ENCODE data around the gene TRPM2.
"Not testable (repeated sequence)": the region's sequence is repeated elsewhere in the genome, so short reads cannot be mapped to it uniquely, and the experiment has no call there.

Gene TRPM2

DNA sequence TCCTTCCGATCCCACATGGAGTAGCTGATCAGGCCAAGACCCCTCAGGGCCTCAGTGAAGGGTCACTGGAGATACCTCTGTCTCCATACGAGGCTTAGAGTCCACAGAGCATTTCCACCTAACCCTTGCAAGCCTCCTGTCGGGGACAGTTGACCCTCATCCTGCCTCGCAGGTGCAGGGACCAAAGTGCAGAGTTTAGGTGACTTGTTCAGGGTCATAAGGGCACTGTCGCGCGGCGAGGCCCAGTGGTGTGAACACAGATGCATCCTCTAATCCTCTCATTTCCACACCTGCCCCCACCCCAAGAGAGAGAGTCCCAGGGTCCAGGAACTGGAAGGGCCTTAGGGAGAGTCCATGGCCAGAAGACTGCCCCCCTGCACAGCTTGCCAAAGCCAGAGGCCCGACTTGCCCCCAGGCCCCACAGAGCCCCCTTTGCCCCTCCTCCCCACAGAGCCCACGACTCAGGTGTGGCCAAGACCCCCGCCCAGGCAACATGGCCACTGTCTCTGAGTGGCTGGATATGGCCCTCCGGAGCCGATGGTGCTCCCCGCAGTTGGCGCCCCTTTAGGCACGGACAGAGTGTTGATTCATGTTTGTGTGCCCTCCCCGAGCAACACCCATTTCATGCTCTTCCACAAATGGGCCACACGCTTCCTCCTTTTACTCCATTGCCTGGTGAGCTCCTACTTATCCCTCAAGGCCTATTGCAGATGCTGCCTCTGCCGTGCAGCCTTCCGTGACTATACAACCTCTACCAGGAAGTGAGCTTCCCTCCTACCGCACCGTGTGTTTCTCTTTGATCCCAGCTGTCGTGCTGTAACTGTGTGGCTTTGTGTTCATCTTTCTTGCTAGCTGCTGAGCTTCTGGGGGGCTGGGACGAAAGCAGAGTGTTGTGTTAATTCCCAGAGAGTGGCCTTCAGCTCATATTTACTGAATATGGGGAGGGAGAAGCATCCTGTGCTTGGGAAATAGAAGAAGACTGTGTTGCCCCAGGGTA is 1.7 kb downstream of the TRPM2 start:
- DNase-seq (ENCODE audit: low read depth in 2 of 2): no peak

DNA sequence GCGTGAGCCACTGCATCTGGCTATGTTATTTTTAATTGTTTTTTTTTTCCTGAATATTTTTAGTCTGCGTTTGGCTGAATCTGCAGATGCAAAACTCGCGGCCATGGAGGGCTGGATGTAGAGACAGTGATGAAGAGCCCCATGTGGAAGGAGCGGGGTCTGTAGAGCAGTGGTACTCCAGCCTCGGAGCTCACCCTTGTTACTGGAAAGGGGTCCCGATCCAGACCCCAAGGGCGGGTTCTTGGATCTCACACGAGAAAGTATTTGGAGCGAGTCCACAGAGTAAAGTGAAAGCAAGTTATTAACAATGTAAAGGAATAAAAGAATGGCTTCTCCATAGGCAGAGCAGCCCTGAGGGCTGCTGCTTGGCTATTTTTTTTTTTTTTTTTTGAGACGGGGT is 2.7 kb downstream of the TRPM2 start:
- no peak for DNase-seq (ENCODE audit: low read depth in 2 of 2)

DNA sequence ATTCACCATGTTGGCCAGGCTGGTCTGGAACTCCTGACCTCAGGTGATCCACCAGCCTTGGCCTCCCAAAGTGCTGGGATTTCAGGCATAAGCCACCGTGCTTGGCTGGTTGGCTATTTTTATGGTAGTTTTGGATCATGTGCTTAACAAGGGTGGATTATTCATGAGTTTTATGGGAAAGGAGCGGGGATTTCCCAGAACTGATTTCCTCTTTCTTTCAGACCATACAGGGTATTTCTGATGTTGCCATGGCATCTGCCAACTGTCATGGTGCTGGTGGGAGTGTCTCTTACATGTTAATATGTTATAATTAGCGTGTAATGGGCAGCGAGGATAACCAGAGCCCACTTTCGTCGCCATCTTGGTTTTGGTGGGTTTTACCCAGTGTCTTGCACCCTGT is 3.2 kb downstream of the TRPM2 start:
- no peak for DNase-seq (ENCODE audit: low read depth in 2 of 2)

DNA sequence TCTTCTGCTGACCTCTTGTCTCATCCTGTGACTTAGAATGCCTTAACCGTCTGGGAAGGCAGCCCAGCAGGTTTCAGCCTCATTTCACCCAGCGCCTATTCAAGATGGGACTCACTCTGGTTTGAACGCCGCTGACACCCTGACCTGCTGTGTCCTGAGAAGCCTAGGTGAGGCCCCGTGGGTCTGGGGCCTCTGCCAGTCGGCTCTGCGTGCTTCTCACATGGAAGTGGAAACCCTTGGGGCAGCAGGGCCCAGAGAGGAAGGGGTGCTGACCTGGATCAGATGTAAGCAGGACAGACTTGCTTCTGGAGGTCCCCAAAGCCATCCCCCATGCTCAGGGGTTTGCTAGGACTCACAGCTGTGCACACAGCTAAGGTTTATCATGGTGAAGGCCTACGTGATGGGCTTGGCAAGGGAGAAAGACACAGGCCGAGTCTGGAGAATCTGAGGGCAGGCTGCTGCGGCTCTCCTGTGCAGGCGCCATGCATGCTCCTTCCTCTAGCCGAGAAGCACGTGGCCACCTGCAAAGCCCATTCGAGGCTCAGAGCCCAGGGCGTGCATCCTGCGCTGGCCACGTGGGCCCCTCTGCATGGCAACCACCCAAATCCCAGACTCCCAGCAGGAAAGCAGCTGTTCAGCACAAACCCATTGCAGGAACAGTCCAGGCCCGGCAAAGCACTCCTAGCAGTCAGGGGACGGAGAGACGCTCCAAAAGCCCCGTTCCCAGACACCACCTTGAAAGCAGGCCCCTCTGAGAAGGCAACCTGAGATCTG is 3.8 kb downstream of the TRPM2 start:
- no peak for DNase-seq (ENCODE audit: low read depth in 2 of 2)

DNA sequence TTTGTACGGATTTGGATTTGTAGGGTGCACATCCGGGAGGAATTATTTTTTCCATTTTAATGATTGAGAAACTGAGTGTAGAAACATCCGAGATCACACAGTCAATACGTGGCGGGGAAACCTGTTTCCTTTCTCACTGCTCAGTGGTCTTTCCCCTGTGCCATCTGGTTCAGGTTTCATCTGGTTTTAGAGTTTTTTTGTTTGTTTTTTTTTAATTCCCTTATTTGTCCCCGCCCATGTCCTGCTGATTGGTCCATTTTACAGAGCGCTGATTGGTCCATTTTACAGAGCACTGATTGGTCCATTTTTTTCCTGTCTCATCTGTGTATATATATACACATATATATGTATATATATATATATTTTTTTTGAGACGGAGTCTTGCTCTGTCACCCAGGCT is 6.0 kb downstream of the TRPM2 start:
- DNase-seq (ENCODE audit: low read depth in 2 of 2): no peak

DNA sequence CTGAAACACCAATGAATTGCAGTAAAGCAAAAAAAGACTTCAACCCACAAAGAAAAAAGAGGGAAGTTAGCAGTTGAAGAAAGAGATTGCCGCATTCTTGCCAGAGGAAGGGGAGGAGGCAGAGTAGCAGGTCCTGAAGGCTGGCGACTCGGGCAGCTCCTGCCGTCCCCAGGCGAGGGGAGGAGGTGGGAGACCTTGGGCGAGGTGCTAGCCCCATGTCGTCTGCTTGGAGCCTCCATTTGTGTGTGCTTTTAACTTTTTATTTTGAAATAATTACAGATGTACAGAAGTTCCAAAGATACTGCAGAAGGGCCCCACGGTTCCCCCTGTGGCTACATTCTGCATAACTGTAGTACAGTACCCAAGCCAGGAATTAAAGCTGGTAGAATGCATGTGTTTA is 6.7 kb downstream of the TRPM2 start:
- no peak for DNase-seq (ENCODE audit: low read depth in 2 of 2)

DNA sequence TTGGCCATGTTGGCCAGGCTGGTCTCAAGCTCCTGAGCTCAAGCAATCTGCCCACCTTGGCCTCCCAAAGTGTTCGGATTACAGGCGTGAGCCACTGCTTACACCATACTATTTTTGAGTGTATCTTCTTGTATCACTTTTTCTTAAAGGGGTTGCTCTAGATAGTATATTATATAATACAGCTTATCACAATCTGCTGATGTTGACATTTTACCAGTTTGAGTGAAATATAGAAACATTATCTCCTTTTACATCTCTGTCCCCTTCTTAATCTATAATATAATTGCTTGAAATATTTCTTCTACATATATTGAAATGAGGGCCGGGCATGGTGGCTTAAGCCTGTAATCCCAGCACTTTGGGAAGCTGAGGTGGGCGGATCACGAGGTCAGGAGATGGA is 8.5 kb downstream of the TRPM2 start:
- DNase-seq (ENCODE audit: low read depth in 2 of 2): not testable (repeated sequence)

DNA sequence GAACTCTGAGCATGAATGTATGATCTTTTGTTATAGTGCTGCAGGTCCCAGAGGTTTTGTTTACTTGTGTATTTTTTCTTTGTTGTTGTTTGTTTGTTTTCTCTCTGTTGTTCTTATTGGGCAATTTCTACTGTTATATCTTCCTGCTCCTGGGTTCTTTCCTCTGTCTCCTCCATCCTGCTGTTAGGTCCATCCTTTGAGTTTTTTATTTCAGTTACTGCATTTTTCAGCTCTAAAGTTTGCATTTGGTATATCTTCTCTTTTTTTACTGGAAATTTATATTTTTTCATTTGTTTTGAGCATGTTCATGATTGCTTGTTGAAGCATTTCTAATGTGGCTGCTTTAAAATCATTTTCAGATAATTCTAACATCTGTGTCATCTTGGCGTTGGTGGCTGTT is 9.9 kb downstream of the TRPM2 start:
- no peak for DNase-seq (ENCODE audit: low read depth in 2 of 2)

DNA sequence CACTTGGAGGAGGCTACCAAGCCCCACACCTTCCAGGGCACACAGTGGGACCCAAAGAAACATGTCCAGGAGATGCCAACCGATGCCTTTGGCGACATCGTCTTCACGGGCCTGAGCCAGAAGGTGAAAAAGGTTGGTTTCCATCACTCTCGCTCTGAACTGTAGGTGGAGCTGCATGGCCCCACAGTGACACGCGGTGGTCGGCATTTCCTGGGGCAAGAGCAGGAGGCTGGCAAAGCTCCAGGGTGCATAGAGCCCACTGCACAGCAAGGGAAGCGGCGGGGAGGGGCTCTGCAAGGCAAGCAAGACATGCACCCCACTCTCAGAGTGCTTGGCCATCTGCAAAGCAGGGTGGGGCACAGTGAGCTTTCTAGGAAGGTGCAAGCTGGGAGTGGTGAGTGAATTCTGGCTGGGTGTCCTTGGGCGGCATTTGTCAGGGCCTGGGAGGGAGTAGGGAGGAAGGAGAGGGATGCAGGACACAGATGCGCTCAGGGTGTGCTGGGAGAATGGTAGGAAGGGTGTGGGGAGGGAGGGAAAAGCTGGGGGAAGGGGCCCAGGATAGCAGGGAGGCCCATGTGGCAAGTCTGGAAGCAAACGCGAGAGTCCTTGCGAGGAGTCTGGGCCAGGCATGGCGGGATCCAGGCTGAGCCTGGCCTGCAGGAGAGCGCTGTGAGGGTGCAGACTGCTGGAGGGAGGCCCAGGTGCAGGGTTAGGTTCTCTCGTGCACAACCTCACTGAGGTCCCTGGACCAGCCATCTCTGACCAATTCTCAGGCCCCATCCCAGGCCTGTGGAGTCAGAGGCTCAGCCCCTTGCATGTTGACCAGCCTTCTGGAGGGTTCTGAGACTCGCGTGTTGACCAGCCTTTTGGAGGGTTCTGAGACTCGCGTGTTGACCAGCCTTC is 11.0 kb downstream of the TRPM2 start:
- no peak for DNase-seq (ENCODE audit: low read depth in 2 of 2)

DNA sequence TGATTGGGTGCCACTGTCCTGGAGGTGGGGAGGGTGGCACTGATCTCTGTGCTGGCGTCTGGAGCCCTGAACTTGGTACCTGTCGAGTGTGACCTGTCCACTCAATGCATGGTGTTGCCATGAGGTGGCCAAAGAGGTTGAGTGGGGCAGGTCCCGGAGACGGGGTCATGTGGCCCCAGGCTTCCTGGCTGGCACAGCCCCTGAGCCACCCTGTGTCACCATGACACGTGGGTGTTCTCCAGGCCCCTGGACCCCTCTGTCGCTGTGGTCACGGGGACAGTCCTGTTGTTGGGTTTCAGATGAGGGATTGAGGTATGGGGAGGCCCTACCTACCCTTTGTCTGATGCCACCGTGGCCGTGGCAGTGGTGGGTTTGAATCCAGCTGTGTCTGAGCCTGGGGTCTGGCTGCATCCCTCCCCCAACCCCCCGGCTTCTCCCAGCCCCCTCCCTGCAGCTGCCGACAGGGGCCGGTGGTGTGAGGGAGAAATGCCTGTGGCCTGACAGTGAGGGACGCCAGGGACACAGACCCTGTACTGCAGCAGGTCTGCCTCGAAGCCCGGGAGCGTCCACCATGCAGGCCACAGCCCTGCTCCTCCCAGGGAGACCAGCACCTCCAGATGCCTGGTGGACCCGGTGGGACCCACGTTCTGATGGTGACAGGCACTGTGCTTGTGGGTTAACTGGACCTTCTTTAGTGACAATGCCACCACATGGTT is 12.0 kb downstream of the TRPM2 start:
- no peak for DNase-seq (ENCODE audit: low read depth in 2 of 2)

DNA sequence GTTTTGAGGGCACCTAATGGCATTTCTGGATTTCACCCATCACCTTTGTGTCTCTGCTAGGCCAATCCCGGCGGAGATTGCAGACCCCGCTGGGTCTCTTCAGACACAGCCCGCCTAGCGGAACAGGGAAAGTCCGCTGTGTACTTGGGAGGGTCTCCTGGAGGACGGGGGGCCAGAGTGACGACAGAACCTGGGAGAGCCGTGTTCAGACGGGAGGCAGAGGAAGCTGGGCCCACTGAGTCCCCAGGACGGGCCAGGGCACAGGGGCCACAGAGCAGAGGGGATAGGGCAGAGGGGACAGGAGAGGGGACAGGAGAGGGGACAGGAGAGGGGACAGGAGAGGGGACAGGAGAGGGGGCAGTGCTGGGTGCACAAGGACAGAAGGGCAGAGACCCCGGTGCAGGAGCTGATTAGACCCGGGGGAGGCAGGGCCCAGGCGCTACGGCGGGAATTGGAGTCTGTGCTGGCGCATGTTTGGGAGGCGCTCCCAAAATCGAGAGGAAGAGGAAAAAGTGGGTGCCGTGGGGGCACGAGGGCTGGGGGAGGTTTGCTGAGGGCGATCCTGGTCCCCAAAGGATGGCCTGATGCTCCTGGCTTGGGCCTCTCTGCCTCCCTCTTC is 12.7 kb downstream of the TRPM2 start:
- no peak for DNase-seq (ENCODE audit: low read depth in 2 of 2)

DNA sequence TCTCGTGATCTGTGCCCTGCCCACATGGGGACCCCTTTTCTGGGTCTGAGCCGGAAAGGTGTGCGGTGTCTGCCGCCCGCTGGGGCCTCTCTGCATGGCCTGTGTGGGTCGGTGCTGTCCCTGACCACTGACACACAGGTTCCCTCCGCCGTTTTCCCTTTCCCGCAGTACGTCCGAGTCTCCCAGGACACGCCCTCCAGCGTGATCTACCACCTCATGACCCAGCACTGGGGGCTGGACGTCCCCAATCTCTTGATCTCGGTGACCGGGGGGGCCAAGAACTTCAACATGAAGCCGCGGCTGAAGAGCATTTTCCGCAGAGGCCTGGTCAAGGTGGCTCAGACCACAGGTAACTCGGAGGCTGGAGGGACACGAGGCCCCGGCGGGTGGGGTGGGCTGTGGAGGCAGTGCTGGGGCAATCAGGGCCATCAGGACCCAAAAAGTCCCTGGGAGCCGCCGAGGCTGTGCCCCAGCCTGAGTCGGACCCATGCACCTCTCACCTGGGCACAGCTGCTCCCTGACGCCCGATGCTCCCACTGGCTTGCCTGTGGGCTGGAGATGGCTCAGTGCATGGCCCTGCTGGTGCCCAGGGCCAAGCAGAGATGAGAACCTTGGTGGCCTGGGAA is 13.3 kb downstream of the TRPM2 start:
- no peak for DNase-seq (ENCODE audit: low read depth in 2 of 2)

DNA sequence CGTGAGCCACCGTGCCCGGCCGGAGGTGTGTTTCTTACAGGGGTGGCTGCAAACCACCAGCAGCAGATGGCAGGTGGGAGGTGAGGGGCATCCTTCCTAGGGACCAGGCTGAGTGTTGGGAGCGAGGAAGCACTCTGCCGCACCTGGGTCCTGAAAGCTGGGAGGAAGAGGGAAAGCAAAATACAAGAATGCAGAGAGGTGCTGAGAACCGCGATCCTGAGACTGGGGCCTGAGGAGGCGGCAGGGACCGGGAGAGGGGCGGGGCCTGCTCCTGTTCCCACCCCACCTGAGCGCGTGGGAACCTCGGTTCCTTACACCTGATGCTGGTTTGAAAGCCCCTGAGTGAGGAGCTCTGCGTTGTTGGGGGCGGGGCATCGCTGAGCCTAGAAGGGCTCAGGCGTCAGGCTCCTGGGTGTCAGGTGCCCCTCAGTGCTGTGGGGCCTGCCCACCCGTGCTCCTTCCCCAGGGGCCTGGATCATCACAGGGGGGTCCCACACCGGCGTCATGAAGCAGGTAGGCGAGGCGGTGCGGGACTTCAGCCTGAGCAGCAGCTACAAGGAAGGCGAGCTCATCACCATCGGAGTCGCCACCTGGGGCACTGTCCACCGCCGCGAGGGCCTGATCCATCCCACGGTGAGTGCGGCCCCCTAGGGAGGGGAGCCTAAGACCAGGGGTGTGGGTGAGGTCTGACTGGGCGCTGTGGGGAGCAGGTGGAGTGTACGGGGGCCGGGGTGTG is 15.5 kb downstream of the TRPM2 start:
- DNase-seq (ENCODE audit: low read depth in 2 of 2): no peak

DNA sequence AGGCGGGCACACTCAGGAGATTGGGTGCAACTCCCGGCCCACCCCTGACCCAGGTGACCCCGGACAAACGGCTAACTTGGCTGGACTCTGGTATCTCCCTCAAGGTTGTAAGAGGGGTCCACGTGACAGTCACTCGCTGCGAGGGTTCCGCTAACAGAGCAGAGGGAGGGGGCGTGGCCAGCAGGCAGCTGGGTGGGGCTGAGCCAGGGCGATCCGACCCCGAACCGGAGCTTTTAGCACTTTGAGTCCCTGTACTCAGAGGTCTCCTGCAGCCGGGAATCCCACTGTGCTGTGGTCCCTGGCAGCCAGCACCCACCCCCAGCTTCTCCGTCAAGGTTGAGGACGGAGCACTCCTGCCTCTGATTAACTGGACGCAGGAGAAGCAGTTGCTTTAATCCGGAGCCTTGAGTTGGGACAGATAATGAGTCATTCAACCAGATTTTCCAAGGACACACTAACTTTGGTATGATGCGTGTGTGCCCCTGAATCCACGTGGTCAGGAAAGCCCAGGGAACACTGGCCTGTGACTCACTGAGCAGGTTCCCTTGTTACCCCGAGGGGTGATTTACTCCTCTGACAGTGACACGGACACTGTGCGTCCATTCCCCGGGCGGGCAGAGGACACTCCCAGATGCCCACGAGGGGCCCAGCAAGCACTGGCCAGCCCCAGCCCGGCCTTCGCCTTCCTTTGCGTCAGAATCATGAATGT is 16.8 kb downstream of the TRPM2 start:
- no peak for DNase-seq (ENCODE audit: low read depth in 2 of 2)

DNA sequence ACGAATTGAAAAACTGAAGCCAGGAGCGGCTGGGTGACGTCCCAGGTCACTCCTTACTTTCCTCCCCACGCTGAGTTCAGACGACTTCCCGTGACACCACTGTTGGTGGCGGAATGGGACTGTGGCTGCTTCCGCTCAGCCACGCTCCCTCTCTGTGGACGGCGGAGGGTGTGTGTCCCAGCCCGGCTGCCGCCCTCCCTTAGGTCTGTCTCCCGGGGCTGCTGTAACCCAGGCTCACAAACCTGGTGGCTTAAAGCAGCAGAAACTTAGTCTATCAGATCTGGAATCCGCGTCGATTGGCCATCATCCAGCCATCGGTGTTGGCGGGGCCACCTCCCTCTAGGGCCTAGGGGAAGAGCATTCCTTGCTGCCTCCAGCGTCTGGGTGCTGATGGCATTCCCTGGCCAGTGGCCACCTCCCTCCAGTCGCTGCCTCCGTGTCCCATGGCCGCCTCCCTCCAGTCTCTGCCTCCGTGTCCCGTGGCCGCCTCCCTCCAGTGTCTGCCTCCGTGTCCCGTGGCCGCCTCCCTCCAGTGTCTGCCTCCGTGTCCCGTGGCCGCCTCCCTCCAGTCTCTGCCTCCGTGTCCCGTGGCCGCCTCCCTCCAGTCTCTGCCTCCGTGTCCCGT is 17.5 kb downstream of the TRPM2 start:
- DNase-seq (ENCODE audit: low read depth in 2 of 2): no peak

DNA sequence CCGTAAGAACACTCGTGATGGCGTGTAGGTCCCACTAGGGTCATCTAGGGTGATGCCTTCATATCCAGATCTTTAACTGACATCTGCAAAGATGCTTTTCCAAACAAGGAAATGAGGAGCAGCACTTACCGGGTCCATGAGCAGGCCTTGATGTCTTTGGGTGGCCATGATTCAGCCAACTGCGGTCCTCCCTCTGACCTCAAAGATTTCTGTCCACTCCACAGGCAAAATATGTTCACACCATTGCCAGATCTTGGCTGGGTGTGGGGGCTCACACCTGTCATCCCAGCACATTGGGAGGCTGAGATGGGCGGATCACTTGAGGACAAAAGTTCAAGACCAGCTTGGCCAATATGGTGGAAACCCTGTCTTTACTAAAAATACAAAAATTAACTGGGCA is 18.2 kb downstream of the TRPM2 start:
- no peak for DNase-seq (ENCODE audit: low read depth in 2 of 2)

DNA sequence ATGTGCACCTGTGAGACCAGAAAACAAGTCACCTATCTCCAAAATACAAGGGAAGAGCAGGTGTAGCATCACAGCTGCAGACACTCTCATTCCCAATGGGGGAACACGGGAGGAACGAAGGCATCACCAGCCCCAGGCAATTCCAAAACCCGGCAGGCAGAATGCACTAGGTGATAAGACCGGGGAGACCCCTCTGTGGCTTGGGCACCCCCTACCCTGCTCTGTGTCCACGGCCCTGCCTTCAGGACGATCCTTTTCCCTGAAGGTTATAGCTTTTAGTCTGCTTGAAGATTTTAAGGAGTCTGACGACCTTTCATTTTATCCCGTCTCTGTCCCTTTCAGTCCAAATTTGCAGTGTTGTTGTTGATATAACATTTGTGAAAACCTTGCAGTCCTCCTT is 19.2 kb downstream of the TRPM2 start:
- DNase-seq (ENCODE audit: low read depth in 2 of 2): no peak

DNA sequence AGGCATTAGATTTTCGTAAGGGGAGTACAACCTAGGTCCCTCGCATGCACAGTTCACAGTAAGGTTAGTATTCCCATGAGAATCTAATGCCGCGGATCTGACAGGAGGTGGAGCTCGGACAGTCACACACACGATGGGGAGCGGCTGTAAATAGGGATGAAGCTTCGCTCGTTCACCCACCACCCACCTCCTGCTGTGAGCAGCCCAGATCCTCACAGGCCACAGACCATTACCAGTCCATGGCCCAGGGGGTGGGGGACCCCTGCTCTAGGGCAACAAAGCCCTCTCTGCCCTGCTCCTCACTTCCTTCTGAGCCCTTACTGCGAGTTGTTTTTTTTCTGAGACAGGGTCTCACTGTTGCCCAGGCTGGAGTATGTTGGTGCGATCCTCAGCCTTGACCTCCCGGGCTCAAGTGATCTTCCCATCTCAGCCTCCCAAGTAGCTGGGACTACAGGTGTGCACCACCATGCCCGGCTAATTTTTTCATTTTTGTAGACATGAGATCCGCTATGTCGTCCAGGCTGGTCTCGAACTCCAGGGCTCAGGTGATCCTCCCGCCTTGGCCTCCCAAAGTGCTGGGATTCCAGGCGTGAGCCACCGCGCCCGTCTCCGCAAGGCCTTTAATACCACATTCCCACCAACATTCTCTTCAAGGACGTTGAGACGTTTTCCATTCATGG is 21.3 kb downstream of the TRPM2 start:
- DNase-seq (ENCODE audit: low read depth in 2 of 2): no peak

All from fibroblast of skin of left quadriceps (primary cell).